GM13977 (cell line): ENCODE measurements around the gene PRKAG2.

ENCODE experiments used
- DNase-seq: peaks from one replicate; pipeline ENCODE4 v3.0.0; 2012; ENCODE audit warnings: low spot score
- CTCF ChIP-seq: IDR thresholded peaks from 2 replicates; pipeline ENCODE4 v1.5.1; 2012; ENCODE audit warnings: mild to moderate bottlenecking, control low read depth; ENCODE audit not compliant: insufficient read depth; ENCODE audit errors: extremely low read depth, missing control alignments
- in situ Hi-C: fragments of 300-500 bp; cut with MboI; formaldehyde crosslinking; loops from one replicate; pipeline ENCODE4 v1.12.0; 2022; ENCODE audit warnings: low sequenced_read_pairs, low pct_unique_long_range_greater_than_20kb, mixed read lengths, inconsistent platforms; ENCODE audit not compliant: unreplicated experiment

The PRKAG2 gene

GRCh38 chr7:151558575-151558974, 318.3 kb downstream of the PRKAG2 start:
- in situ Hi-C loops: no loop called here
- no peak for DNase-seq

GRCh38 chr7:151556592-151556991, 320.3 kb downstream of the PRKAG2 start:
- TF ChIP-seq CTCF: no peak
- in situ Hi-C loops: no loop called here
- DNase-seq: no peak

More at GRCh38 chr7:151558575-151558974, 318.3 kb downstream of the PRKAG2 start:
- TF ChIP-seq CTCF: no peak

- in situ Hi-C loops: no loop called here
- DNase-seq: no peak
- no peak for TF ChIP-seq CTCF
Measured at GRCh38 chr7:151553356-151553755, 323.6 kb downstream of the PRKAG2 start.

GRCh38 chr7:151552352-151553028, 324.4 kb downstream of the PRKAG2 start:
- in situ Hi-C loops: no loop called here
- no peak for DNase-seq
- no peak for TF ChIP-seq CTCF

GRCh38 chr7:151551820-151552219, 325.1 kb downstream of the PRKAG2 start:
- no peak for DNase-seq
- in situ Hi-C loops: no loop called here
- no peak for TF ChIP-seq CTCF

GRCh38 chr7:151550656-151551286, 326.1 kb downstream of the PRKAG2 start:
- DNase-seq: no peak
- TF ChIP-seq CTCF: no peak
- in situ Hi-C loops: no loop called here
